B cell (primary cell): Measurements from ENCODE around the gene ST8SIA1. TPM values are rescaled to one million over a fixed set of nuclear protein-coding genes. Genes with fewer than 3 reads are reported as not detected.

Experiments used
- ATAC-seq: fragments of 200-7000 bp; cut with Tn5 transposase; one replicate; pipeline ENCODE4 v1.10.0; 2021; ENCODE audit warnings: low read depth, mild to moderate bottlenecking, moderate number of reproducible peaks, moderate library complexity
- CTCF ChIA-PET: fragments of 350-600 bp; sonication (Branson Sonifier 250); formaldehyde crosslinking; loops from one replicate; lab custom pipeline; 2021; ENCODE audit warnings: antibody characterized with exemption, inconsistent platforms; lab: Charles Lee
- POLR2A ChIA-PET: fragments of 350-600 bp; sonication (Branson Sonifier 250); formaldehyde crosslinking; loops from one replicate; lab custom pipeline; 2021; ENCODE audit warnings: antibody characterized with exemption; lab: Charles Lee
- DNase-seq: peaks from one replicate; pipeline ENCODE4 v3.0.0; 2013
- H2AFZ ChIP-seq: 2 replicates; pipeline ENCODE4 v1.6.1; 2012; ENCODE audit warnings: mild to moderate bottlenecking, low read depth, low read length; ENCODE audit not compliant: insufficient read depth, poor library complexity, severe bottlenecking
- H3K27ac ChIP-seq, 2 donors: 1 replicate in 1 of 2; 2 replicates in 1 of 2; pipeline ENCODE4 v1.5.1; 2012 to 2013; ENCODE audit warnings: low read length in 2 of 2, mild to moderate bottlenecking in 2 of 2, moderate library complexity in 1 of 2
- H3K27me3 ChIP-seq, 4 experiments: fragments of 200-600 bp in 1 of 4; sonication (generic) in 1 of 4; replicated peaks in 1 of 4; 1 replicate in 2 of 4; 2 replicates in 2 of 4; pipeline versions ENCODE4 v1.6.1 to v1.7.0; 2013 to 2016; ENCODE audit warnings: low read length in 3 of 4, mild to moderate bottlenecking in 2 of 4, mixed read lengths in 1 of 4, moderate library complexity in 1 of 4; ENCODE audit not compliant: insufficient read depth in 4 of 4, control insufficient read depth in 3 of 4; ENCODE audit errors: control extremely low read depth in 1 of 4
- H3K36me3 ChIP-seq, 2 experiments: replicated peaks in 1 of 2; 1 replicate in 1 of 2; 2 replicates in 1 of 2; pipeline versions ENCODE4 v1.6.1 to v1.7.1; 2013; ENCODE audit warnings: low read length in 1 of 2; ENCODE audit not compliant: insufficient read depth in 2 of 2, control insufficient read depth in 1 of 2; ENCODE audit errors: control extremely low read depth in 1 of 2, extremely low read depth in 1 of 2
- H3K4me1 ChIP-seq, 2 donors: fragments of 200-600 bp in 1 of 2; sonication (generic) in 1 of 2; 1 replicate in 1 of 2; 2 replicates in 1 of 2; pipeline versions ENCODE4 v1.5.1 to v1.6.1; 2013 to 2017; ENCODE audit warnings: low read length in 2 of 2; ENCODE audit not compliant: control insufficient read depth in 2 of 2, insufficient read depth in 2 of 2
- H3K4me2 ChIP-seq: replicated peaks from 2 replicates; pipeline ENCODE3; 2012; ENCODE audit warnings: mild to moderate bottlenecking, low read depth, low read length; ENCODE audit not compliant: poor library complexity, severe bottlenecking
- H3K4me3 ChIP-seq, 5 experiments: fragments of 200-600 bp in 1 of 5; sonication (generic) in 1 of 5; 1 replicate in 3 of 5; 2 replicates in 2 of 5; pipeline versions ENCODE4 v1.5.1 to v1.7.0; 2011 to 2016; ENCODE audit warnings: low read length in 4 of 5, mild to moderate bottlenecking in 4 of 5, low read depth in 2 of 5, control low read depth in 1 of 5, moderate library complexity in 1 of 5; ENCODE audit not compliant: insufficient read depth in 1 of 5; ENCODE audit errors: control extremely low read depth in 1 of 5, extremely low read depth in 1 of 5
- H3K79me2 ChIP-seq: fragments of 200-600 bp; sonication (generic); one replicate; pipeline ENCODE4 v1.6.0; 2016; ENCODE audit warnings: low read length; ENCODE audit not compliant: control insufficient read depth, insufficient read depth
- H3K9ac ChIP-seq: fragments of 200-600 bp; sonication (generic); 2 replicates; pipeline ENCODE4 v1.6.1; 2017; ENCODE audit warnings: mild to moderate bottlenecking, low read length, moderate library complexity
- H3K9me3 ChIP-seq, 3 donors: one replicate each; pipeline versions ENCODE4 v1.6.1 to v1.7.1; 2013; ENCODE audit warnings: low read length in 2 of 3; ENCODE audit not compliant: control insufficient read depth in 2 of 3, insufficient read depth in 1 of 3; ENCODE audit errors: control extremely low read depth in 1 of 3
- H4K20me1 ChIP-seq: 2 replicates; pipeline ENCODE4 v1.6.0; 2012; ENCODE audit warnings: mild to moderate bottlenecking, low read length; ENCODE audit not compliant: insufficient read depth, control insufficient read depth, poor library complexity, severe bottlenecking
- H3K27ac Mint-ChIP-seq: one replicate; pipeline ENCODE4 v1.8.0; 2021; ENCODE audit warnings: mixed read lengths
- H3K27me3 Mint-ChIP-seq: one replicate; pipeline ENCODE4 v1.8.0; 2021; ENCODE audit warnings: mixed read lengths
- H3K4me1 Mint-ChIP-seq: one replicate; pipeline ENCODE4 v1.8.0; 2021; ENCODE audit warnings: mixed read lengths
- H3K4me3 Mint-ChIP-seq: one replicate; pipeline ENCODE4 v1.8.0; 2021; ENCODE audit warnings: mixed read lengths
- H3K9me3 Mint-ChIP-seq: one replicate; pipeline ENCODE4 v1.8.0; 2022; ENCODE audit warnings: mixed read lengths; ENCODE audit not compliant: insufficient read depth
- CTCF ChIP-seq: fragments of 200-600 bp; IDR thresholded peaks from one replicate; pipeline ENCODE4 v1.8.0; 2022; ENCODE audit warnings: antibody characterized with exemption, mild to moderate bottlenecking
- EZH2 ChIP-seq: IDR thresholded peaks from 2 replicates; pipeline ENCODE4 v1.6.1; 2012; ENCODE audit warnings: borderline replicate concordance, low read depth, mild to moderate bottlenecking, moderate library complexity, low read length; ENCODE audit not compliant: insufficient read depth, poor library complexity, severe bottlenecking
- WGBS: methylation state at CpG from one replicate; pipeline ENCODE4 v1.1.5; 2013; ENCODE audit warnings: missing lambda C conversion rate; ENCODE audit not compliant: insufficient coverage; 5-methylcytosine and 5-hydroxymethylcytosine counted together
- intact Hi-C: fragments of 100-400 bp; cut with micrococcal nuclease; formaldehyde crosslinking; loops from one replicate; pipeline ENCODE4 v1.10.0; 2022
- polyA plus RNA-seq: library from polyadenylated mRNA; depleted of rRNA; stranded (reverse); fragments of >200 nt; gene quantifications from 2 replicates; pipeline ENCODE4 v1.2.3, GENCODE V29; 2012
- total RNA-seq, 2 donors: library from RNA; stranded (reverse); fragments of 120-200 nt in 1 of 2; gene quantifications; 1 replicate in 1 of 2; 2 replicates in 1 of 2; pipeline versions ENCODE4 v1.2.3 to v1.2.4, GENCODE V29; 2013 to 2022

The ST8SIA1 gene
- total and polyA plus RNA-seq, 2 donors (not counting 1 experiment from before 2014, with no cell fraction given), result 0.02 to 0.04 TPM

- H3K4me3 Mint-ChIP-seq, result no peak overlapping the region
- intact Hi-C loops, result no loop called here
Observed at GRCh38 chr12:22188431-22188830, 146.1 kb downstream of the ST8SIA1 start.

GRCh38 chr12:22180705-22181104, 153.8 kb downstream of the ST8SIA1 start:
- Histone ChIP-seq H3K27me3 (peaks cover 0 to 3% (median 0%) of the 10 kb centered on the region in 4 experiments), H3K79me2 (no peaks in the 10 kb centered on the region), H3K4me2 (no peak overlapping the region), H2AFZ (no peak overlapping the region), H3K9ac (no peak overlapping the region), H3K4me3 (no peak overlapping the region), H3K9me3 (no peaks in the 10 kb centered on the region), H3K27ac (no peak overlapping the region), H3K36me3 (no peaks in the 10 kb centered on the region), H4K20me1 (no peaks in the 10 kb centered on the region), H3K4me1 (no peaks in the 10 kb centered on the region)
- CTCF ChIA-PET, result no interaction called here
- Mint-ChIP-seq H3K27ac (no peak overlapping the region), H3K9me3 (no peaks in the 10 kb centered on the region), H3K27me3 (peaks cover 9% of the 10 kb centered on the region), H3K4me3 (no peak overlapping the region), H3K4me1 (no peaks in the 10 kb centered on the region)
- intact Hi-C loops, result no loop called here
- TF ChIP-seq CTCF, result no peak
- TF ChIP-seq EZH2, result no peak
- DNase-seq, result no peak
- no peak for ATAC-seq
- no CpG with 5 or more reads among the region's 1 CpG for WGBS
- POLR2A ChIA-PET, result no interaction called here

More at GRCh38 chr12:22188431-22188830, 146.1 kb downstream of the ST8SIA1 start:
- TF ChIP-seq EZH2 (no peak), CTCF (no peak)
- H3K4me3 ChIP-seq, result no peak overlapping the region
- WGBS, result no CpG with 5 or more reads among the region's 3 CpGs
- no peak overlapping the region for H3K27ac ChIP-seq
- H3K36me3 ChIP-seq, result no peaks in the 10 kb centered on the region
- Mint-ChIP-seq H3K27me3 (peaks cover 5% of the 10 kb centered on the region), H3K4me1 (no peaks in the 10 kb centered on the region), H3K27ac (no peak overlapping the region), H3K9me3 (no peaks in the 10 kb centered on the region)
- H3K9ac ChIP-seq, result no peak overlapping the region
- H3K9me3 ChIP-seq, result no peaks in the 10 kb centered on the region
- POLR2A ChIA-PET, result no interaction called here
- H3K79me2 ChIP-seq, result no peaks in the 10 kb centered on the region
- CTCF ChIA-PET, result no interaction called here
- H4K20me1 ChIP-seq, result no peaks in the 10 kb centered on the region
- no peaks in the 10 kb centered on the region for H3K4me1 ChIP-seq
- no peak overlapping the region for H2AFZ ChIP-seq
- DNase-seq (no peak), ATAC-seq (no peak)
- H3K4me2 ChIP-seq, result no peak overlapping the region
- peaks cover 0 to 3% (median 0%) of the 10 kb centered on the region in 4 experiments for H3K27me3 ChIP-seq
